GF-D8 (cell line): ENCODE data around the gene RBM3.
"Not testable (repeated sequence)": the region's sequence is repeated elsewhere in the genome, so short reads cannot be mapped to it uniquely, and the experiment has no call there.

Experiments used
- DNase-seq: peaks from one replicate; lab custom pipeline; 2025; lab: John Stamatoyannopoulos, UW

RBM3 gene

GRCh38 chrX:48574270-48575266, at the start of gene RBM3:
RBM3 (plus strand) TSS chrX:48574484; CDS start chrX:48575181, 697 bp downstream.
- peak; percentile 73 for DNase-seq

- DNase-seq = not testable (repeated sequence)
Measured at GRCh38 chrX:48525853-48526252, 48.4 kb upstream of the RBM3 start.

- no peak for DNase-seq
Measured at GRCh38 chrX:48530736-48531135, 43.5 kb upstream of the RBM3 start.

GRCh38 chrX:48531358-48531959, 42.8 kb upstream of the RBM3 start:
- no peak for DNase-seq

- no peak for DNase-seq
Measured at GRCh38 chrX:48532161-48532560, 42.1 kb upstream of the RBM3 start.

GRCh38 chrX:48533165-48533564, 41.1 kb upstream of the RBM3 start:
- no peak for DNase-seq

- no peak for DNase-seq
Measured at GRCh38 chrX:48538641-48539344, 35.5 kb upstream of the RBM3 start.

- DNase-seq = peak; percentile 88
Measured at GRCh38 chrX:48539345-48540027, 34.8 kb upstream of the RBM3 start, which contains the start of gene TBC1D25. TBC1D25 (plus strand) TSS chrX:48539714; CDS start chrX:48539798, 84 bp downstream.

- DNase-seq = peak; percentile 0
Measured at GRCh38 chrX:48540028-48540375, 34.3 kb upstream of the RBM3 start.

GRCh38 chrX:48540480-48540879, 33.8 kb upstream of the RBM3 start:
- no peak for DNase-seq

- DNase-seq = no peak
Measured at GRCh38 chrX:48541140-48541814, 33.0 kb upstream of the RBM3 start.

- DNase-seq = no peak
Measured at GRCh38 chrX:48548871-48549270, 25.4 kb upstream of the RBM3 start.

- not testable (repeated sequence) for DNase-seq
Measured at GRCh38 chrX:48555731-48556325, 18.5 kb upstream of the RBM3 start.

- DNase-seq = no peak
Measured at GRCh38 chrX:48558271-48558670, 16.0 kb upstream of the RBM3 start.

GRCh38 chrX:48559636-48560035, 14.6 kb upstream of the RBM3 start:
- no peak for DNase-seq

GRCh38 chrX:48560056-48560455, 14.2 kb upstream of the RBM3 start:
- no peak for DNase-seq

- no peak for DNase-seq
Measured at GRCh38 chrX:48560681-48561080, 13.6 kb upstream of the RBM3 start.

GRCh38 chrX:48569958-48570357, 4.3 kb upstream of the RBM3 start:
- DNase-seq = peak; percentile 15

- no peak for DNase-seq
Measured at GRCh38 chrX:48573690-48574269, 504 bp upstream of the RBM3 start.

GRCh38 chrX:48575642-48576041, 1.4 kb downstream of the RBM3 start:
- DNase-seq = no peak

GRCh38 chrX:48576108-48576507, 1.8 kb downstream of the RBM3 start:
- DNase-seq = no peak
